ENCODE results near the gene PIGQ. TPM values are rescaled to one million over a fixed set of nuclear protein-coding genes. Genes with fewer than 3 reads are reported as not detected.

The PIGQ gene
- total and polyA plus RNA-seq, 2 of the 4 experiments (the other 2 are of a cell fraction), result 5.9 to 36.8 TPM

DNA sequence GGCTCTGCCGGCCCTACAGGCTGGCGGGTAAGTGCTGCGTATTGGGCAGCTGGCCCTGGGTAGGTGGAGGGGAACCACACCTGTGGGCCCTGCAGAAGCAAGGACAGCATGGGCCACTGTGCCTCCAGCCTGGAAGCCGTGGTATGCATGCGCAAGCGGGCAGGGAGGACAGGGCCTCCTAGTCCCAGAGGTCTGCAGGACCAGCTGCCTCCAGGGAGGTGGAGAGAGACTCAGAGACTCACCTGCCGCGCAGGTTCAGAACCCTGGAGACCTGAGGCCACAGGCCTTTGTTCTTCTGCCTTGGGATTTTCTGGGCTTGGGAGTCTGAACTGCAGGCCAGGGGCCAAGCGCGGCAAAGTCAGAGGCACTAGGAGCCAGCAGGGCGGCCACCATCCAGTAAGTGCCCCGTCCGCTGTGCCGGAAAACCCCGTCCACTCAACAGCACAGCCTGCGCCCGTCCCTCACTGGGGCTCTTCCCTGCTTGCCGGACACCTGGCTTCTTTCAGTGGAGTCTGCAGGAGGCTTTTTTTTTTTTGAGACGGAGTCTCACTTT lies 11.3 kb downstream of the PIGQ start:
- H2AK5ac ChIP-seq (ENCODE audit: low read depth, low read length), result no peak overlapping the region
- intact Hi-C loops (cut with micrococcal nuclease), result no loop called here
- 91% methylated on average over 8 of the region's 19 CpGs; no CpG with 5 or more reads in 1 of the 2 experiments for WGBS, 2 experiments (ENCODE audit: extremely low coverage in 2 of 2, insufficient read length in 1 of 2)
- H2BK120ac ChIP-seq (ENCODE audit: low read depth, low read length), result no peak overlapping the region
- H3K23ac ChIP-seq (ENCODE audit: low read depth, low read length), result no peak overlapping the region
- dilution Hi-C loops (cut with HindIII; ENCODE audit: low sequenced_read_pairs, unreplicated experiment), result no loop called here
- ATAC-seq (ENCODE audit: low read depth) (no peak), DNase-seq (no peak)
- ChIA-PET POLR2A (ENCODE audit: unreplicated experiment) (interaction anchor here (0.7 kb wide), 1 partner anchor 98 kb away, joined by 5 read pairs; no protein-coding TSS in a partner anchor), CTCF (no interaction called here)
- H3K56ac ChIP-seq (ENCODE audit: extremely low read depth, insufficient read depth, low read length), result no peak overlapping the region
- no peak overlapping the region for H2AFZ ChIP-seq (replicated peaks; ENCODE audit: low read length, poor library complexity)
- BruUV-seq (replicated peaks), result no TSS peak
- no peak overlapping the region for H4K5ac ChIP-seq (ENCODE audit: low read depth, low read length)
- in situ Hi-C loops (cut with MboI; ENCODE audit: low sequenced_read_pairs), result no loop called here
- H2BK5ac ChIP-seq (ENCODE audit: low read depth, low read length, poor library complexity, severe bottlenecking), result no peak overlapping the region
- H3K9ac ChIP-seq (ENCODE audit: low read depth, low read length), result no peak overlapping the region
- no peak overlapping the region for H4K8ac ChIP-seq (ENCODE audit: low read depth in 2 of 2, low read length in 2 of 2)
- H4K91ac ChIP-seq (ENCODE audit: insufficient read depth, low read depth, low read length), result no peak overlapping the region
- no peaks in the 10 kb centered on the region for H3K9me3 ChIP-seq (ENCODE audit: control insufficient read depth, insufficient read depth, low read length)
- H3K79me1 ChIP-seq (ENCODE audit: low read depth in 1 of 2, low read length in 2 of 2), result peaks cover 0 to 3% of the 10 kb centered on the region in 2 experiments; a peak in 1 of 4 replicates
- no peak overlapping the region for H3K14ac ChIP-seq (replicated peaks; ENCODE audit: low read depth, low read length)
- H3K4me1 ChIP-seq (ENCODE audit: control insufficient read depth, insufficient read depth, low read length), result peaks cover under 1% of the 10 kb centered on the region; the same call in 1 of the 2 replicates
- no peak overlapping the region for H3K27ac ChIP-seq (ENCODE audit: insufficient read depth, low read length)
- H2BK20ac ChIP-seq (ENCODE audit: low read depth, low read length), result no peak overlapping the region
- H3K9me1 ChIP-seq (ENCODE audit: insufficient read depth, low read length), result no peaks in the 10 kb centered on the region
- no peak overlapping the region for H3K18ac ChIP-seq (ENCODE audit: low read depth, low read length)
- H3K4me3 ChIP-seq (ENCODE audit: insufficient read depth, low read depth, low read length), result no peak overlapping the region
- TF ChIP-seq CHD1 (IDR thresholded peaks at IDR 0.05; ENCODE audit: low read depth, low read length) (no peak), RFX5 (IDR thresholded peaks at IDR 0.05; ENCODE audit: low read depth, low read length) (no peak), FOS (IDR thresholded peaks at IDR 0.05; ENCODE audit: low read depth, low read length) (no peak), BHLHE40 (IDR thresholded peaks at IDR 0.05; ENCODE audit: low read depth, low read length) (no peak), MXI1 (IDR thresholded peaks at IDR 0.05; ENCODE audit: borderline replicate concordance, low read depth, low read length) (no peak), POLR2A (IDR thresholded peaks at IDR 0.05; ENCODE audit: low read depth, low read length) (no peak)
- no peak overlapping the region for H2BK15ac ChIP-seq (ENCODE audit: low read depth, low read length)
- H4K20me1 ChIP-seq (ENCODE audit: insufficient read depth, low read length), result no peaks in the 10 kb centered on the region
- no peak overlapping the region for H3K4me2 ChIP-seq (ENCODE audit: low read depth, low read length)
- H3K27me3 ChIP-seq (ENCODE audit: control insufficient read depth, insufficient read depth, low read length), result no peaks in the 10 kb centered on the region
- peaks cover 7% of the 10 kb centered on the region; the same call in 1 of the 2 replicates for H3K36me3 ChIP-seq (ENCODE audit: control insufficient read depth, insufficient read depth, low read length)
- no peak overlapping the region for H2AK9ac ChIP-seq (replicated peaks; ENCODE audit: low read depth, low read length, poor library complexity)
- H3K4ac ChIP-seq (ENCODE audit: low read depth, low read length), result no peak overlapping the region

Data from IMR-90 (cell line).